GM12874 (cell line): ENCODE results near the gene NCAM1.

Experiments
- TF ChIP-seq, protein P1 (sequence below): IDR thresholded peaks from 2 replicates; pipeline ENCODE4 v1.5.1; 2011; ENCODE audit warnings: low read depth, mild to moderate bottlenecking, control low read depth, low read length, moderate library complexity; ENCODE audit not compliant: insufficient read depth

The NCAM1 gene

DNA sequence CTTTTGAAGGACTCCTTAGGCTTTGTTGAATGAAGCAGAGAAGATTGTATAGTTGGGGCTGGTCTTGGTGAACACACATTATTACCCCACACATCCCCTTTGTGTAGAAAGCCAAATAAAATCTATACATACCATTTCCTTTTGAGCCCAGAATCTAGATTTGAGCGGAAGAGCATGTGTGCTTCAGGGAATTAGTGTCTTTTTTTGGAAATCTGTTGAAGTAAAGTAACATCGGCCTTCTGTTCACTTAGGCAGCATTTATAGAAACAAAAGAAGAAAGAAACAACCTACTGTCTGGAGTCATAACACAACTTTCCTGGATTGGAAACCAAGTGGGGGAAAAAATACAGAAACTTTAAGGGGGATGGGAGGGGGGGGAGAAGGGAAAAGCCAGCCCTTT lies 315.2 kb downstream of the NCAM1 start:
- TF ChIP-seq, protein P1, sequence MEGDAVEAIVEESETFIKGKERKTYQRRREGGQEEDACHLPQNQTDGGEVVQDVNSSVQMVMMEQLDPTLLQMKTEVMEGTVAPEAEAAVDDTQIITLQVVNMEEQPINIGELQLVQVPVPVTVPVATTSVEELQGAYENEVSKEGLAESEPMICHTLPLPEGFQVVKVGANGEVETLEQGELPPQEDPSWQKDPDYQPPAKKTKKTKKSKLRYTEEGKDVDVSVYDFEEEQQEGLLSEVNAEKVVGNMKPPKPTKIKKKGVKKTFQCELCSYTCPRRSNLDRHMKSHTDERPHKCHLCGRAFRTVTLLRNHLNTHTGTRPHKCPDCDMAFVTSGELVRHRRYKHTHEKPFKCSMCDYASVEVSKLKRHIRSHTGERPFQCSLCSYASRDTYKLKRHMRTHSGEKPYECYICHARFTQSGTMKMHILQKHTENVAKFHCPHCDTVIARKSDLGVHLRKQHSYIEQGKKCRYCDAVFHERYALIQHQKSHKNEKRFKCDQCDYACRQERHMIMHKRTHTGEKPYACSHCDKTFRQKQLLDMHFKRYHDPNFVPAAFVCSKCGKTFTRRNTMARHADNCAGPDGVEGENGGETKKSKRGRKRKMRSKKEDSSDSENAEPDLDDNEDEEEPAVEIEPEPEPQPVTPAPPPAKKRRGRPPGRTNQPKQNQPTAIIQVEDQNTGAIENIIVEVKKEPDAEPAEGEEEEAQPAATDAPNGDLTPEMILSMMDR = no peak

DNA sequence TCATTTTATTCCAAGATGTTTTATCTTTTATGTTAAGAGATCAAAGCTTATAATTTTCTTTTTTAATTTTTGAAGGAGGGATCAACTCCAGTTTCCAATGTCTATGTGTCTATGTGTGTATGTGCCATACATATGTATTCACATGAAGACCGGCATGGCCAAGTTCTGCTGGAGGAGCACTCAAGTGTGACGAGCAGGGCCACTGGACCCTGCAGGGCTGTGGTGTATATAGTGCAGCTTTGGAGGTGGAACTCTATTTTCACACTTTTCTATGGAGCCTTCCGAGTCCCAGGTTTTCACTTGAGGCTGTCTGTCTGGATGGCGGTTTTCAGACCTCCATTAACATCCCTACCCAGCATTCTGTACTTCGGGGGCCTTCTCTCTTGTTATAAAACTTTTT lies 316.7 kb downstream of the NCAM1 start:
- TF ChIP-seq, protein P1 = no peak

DNA sequence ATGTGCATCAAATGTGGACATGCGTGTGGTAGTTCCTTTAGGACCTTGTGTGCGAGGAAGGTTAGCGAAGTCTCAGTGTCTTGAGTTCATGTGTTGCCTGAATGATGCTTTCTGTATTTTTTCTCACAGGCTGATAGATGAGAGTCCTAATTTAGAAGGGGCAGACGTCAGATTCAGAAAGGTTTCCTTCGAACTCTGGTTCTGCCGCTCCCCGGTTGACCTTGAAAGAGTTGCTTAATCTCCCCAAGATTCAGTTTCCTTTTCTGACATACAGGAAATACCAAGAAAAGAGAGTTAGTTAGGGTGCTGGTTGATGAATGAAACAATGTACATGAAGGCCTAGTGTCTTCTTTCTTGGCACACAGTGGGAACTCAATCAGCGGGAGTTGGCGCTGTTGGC lies 317.3 kb downstream of the NCAM1 start:
- TF ChIP-seq, protein P1 = no peak

DNA sequence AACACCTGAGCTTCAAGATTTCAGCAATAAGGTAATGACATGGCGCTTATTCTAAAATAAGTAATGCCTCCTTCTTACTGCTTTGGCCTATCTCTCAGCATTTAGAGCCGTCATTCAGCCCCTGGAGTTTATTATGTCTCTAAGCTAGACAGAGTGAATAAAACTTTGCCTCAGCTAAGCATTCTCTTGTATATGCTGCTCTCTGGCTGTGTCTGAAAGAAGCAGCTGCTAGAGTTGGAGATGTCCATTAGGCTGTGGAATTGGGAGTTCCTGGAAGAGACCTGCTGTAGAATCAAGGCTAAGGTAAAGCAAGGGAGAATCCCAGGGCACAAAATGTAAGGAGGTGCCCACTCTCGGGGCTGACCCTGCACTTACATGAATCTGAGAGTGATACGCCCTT lies 317.7 kb downstream of the NCAM1 start:
- TF ChIP-seq, protein P1 = no peak

DNA sequence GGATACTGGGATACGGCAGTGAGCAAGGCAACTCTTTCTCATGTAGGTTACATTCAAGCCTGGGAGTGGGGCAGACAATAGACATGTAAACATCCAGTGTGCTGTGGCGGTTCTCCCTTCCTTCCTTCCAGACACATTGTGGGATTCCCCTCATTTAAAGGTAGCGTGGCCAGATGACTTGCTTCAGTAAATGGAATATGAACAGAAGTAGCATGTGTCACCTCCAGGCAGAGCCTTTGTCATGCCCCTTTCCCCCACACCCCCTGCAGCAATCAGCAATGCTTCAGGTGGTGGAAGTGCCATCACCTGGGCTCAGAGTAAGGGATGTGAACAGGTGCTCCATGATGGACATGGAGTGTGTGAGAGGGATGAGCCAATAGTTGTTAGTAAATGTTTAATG lies 318.4 kb downstream of the NCAM1 start:
- TF ChIP-seq, protein P1 = no peak

DNA sequence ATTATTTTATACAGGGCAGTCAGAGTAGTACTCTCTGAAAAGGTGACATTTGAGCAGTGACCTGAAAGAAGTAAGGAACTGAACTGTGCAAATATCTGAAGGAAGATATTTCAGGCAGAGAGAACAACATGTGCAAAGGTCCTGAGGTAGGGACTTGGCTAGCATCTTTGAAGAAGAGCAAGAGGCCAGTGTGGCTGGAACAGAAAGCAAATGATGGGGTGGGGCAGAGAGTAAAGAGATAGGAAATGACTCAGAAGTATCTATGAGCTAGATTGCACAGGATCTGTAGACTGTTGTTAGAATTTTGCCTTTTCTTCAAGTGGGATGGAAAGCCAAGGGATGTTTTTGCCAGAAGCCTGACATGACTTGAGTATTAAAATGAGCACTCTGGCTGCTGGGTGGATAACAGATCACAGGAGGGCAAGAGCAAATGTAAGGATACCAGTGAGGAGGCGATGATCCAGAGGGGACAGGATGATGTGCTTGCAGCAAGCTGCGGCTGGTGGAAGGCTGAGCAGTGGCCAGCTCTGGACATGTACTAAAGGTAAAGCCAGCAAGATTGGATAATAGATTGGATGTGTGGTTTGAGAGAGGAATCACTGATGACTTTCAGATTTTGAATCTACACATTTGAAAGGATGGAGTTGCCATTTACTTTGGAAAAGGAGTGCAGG lies 320.0 kb downstream of the NCAM1 start:
- TF ChIP-seq, protein P1 = no peak

DNA sequence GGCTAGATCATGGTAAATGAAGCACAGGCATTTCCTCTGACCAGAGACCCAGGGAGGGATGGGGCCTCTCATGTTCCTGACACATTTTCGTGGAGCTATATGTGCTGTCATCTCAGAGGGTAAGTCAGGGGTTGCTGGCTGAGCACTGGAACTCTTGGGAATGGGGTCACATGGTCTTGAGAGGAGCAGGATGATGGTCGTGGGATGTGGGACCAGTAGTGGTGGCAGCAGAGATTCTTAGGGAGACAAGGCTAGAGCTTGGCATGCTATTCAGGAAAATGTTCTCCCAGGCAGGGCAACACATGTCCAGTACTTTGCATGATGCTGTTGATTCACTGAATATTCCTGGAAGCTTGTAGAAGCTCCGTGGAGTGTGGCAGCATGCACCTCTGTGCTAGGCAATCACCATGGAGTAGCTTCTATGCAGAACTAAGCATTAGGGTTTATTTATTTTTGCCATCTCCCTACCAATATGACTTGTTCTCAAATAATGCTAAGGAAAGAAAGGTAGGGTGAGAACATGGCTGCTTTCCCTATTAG lies 321.7 kb downstream of the NCAM1 start:
- TF ChIP-seq, protein P1 = no peak
